ENCODE results near the gene TMEM98. TPM values are rescaled to one million over a fixed set of nuclear protein-coding genes. Genes with fewer than 3 reads are reported as not detected.
"Not testable (repeated sequence)": the region's sequence is repeated elsewhere in the genome, so short reads cannot be mapped to it uniquely, and the experiment has no call there.

Gene TMEM98
- total RNA-seq, result 56.6 and 138 TPM in 2 replicates

DNA sequence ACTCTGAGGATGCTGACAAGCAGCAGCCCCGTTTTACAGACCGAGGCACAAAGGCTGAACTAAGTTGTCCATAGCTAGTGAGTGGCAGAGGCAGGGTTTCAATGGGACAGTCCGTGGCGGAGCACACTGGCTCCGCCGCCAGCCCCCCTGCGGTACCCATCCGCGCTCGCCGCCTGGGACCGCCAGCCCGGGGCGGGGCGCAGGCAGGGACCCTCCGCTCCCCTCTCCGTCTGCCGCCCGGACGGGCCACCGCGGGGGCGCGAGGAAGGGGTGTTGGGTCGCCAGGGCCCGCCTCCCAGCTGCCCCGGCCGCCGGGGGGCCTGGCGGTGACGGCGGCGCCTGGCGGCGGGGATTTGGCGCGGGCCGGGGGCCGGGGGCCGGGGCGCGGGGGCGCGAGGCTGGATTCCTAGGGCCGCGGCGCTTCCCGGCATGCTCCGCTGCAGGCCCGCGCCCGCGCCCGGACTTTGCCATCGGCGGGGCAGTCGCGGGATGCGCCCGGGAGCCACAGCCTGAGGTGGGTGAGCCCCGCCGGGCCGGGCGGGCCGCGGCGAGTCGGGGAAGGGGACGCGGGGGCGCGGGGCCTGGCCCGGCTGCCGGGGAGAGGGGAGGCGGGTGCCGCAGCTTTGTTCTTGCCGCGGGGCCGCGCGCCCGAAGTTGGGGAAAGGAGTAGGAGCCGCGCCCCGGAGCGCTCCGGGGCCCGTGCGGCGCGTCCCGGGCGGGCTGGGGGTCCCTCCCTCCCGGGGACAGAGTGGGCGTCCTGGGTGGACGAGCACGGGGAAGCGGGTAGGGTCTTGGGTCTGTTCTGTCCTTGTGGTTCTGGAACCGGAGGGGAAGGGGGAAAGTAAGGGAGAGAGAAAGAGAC lies at the start of gene TMEM98:
Gene TMEM98, plus strand, starts transcription at position 430 of the 862 bp plus-strand sequence. CDS start 3,376 bp downstream, outside the sequence.
- peak in 1 of 2 donors; percentile 34 for DNase-seq (ENCODE audit: low read depth in 2 of 2)

GRCh38 chr17:32878211-32878610 lies 49.7 kb upstream of the TMEM98 start:
- no peak for DNase-seq (ENCODE audit: low read depth in 2 of 2)

DNA sequence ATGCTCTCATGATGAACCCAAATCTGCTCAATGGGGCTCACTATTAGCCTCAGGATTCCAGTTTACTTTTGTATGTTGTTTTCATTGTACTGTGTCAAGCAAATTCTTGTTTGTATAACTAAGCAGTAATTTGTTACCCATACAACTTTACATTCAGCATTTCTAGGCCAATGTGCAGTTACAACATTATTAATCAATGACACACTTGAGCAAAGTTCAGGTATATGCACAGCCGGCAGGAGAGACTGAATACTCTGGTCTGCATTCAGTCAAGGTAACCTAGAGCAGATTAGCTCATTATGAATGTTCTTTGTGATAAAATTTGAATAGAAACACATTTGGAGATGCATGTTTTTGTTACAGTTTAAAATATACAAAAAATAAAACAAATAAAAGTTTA lies 48.8 kb upstream of the TMEM98 start:
- no peak for DNase-seq (ENCODE audit: low read depth in 2 of 2)

- DNase-seq (ENCODE audit: low read depth in 2 of 2), result no peak
These were observed 47.1 kb upstream of the TMEM98 start for GRCh38 chr17:32880671-32881453.

GRCh38 chr17:32882029-32882428 lies 45.9 kb upstream of the TMEM98 start:
- DNase-seq (ENCODE audit: low read depth in 2 of 2), result no peak

DNA sequence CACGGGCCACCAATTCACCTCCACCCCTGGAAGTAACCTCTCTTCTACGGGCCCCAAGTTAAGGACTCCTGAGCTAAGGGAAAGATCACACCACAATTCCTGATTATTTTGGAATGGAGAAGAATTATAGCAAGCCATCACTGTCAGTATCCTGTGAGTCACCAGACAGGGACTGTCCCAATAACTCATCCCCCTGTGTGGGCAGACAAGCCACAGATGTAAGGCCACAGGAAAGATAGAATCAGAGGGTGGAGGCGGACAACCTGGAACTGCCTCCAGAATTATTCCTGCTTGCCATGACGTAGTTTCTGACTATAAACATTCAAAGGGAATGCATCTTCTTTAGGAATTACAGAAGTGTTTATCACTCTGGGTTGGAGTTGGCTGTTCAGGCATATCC lies 45.2 kb upstream of the TMEM98 start:
- peak; percentile 54 to 58 for DNase-seq (ENCODE audit: low read depth in 2 of 2)

DNA sequence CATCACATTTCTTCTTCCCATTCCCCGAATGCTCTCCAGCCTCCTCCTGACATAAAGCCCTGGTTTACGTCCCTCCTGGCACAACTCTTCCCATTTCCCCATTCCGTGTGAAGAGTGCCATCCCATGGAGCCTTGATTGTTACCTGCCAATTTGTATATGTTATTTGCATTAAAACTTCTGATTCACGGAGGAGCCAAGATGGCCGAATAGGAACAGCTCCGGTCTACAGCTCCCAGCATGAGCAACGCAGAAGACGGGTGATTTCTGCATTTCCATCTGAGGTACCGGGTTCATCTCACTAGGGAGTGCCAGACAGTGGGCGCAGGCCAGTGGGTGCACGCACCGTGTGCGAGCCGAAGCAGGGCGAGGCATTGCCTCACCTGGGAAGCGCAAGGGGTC lies 41.0 kb upstream of the TMEM98 start:
- DNase-seq (ENCODE audit: low read depth in 2 of 2), result not testable (repeated sequence)

GRCh38 chr17:32887410-32887809 lies 40.5 kb upstream of the TMEM98 start:
- DNase-seq (ENCODE audit: low read depth in 2 of 2), result not testable (repeated sequence)

- DNase-seq (ENCODE audit: low read depth in 2 of 2), result no peak
These were observed 33.7 kb upstream of the TMEM98 start for GRCh38 chr17:32894245-32894644.

DNA sequence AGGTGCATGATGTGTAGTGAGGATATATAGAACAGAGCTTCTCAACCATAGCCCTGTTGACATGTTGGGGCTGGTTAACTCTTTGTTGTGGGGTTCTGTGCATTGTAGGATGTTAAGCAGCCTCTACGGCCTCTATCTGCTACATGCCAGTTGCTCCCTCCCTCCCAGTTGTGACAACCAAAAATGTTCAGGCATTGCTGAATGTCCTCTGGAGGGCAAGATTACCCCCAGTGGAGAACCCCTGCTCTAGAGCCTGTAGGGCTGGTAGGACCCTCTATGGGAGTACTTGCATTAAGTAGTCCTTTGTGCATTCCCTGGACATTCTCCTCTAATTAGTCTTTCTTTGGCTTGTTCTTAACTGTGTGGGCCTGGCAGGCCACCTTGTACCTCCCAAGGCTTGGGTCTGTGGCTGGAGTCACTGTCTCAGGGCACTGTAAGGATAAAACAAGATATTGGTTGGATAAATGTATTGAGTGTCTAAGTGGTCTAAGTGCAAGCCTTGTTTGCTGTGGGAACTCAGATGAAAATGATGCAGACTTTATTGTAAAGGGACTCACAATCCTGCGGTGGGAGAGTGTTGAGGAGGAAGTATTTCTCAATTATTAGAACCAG lies 31.2 kb upstream of the TMEM98 start:
- no peak for DNase-seq (ENCODE audit: low read depth in 2 of 2)

DNA sequence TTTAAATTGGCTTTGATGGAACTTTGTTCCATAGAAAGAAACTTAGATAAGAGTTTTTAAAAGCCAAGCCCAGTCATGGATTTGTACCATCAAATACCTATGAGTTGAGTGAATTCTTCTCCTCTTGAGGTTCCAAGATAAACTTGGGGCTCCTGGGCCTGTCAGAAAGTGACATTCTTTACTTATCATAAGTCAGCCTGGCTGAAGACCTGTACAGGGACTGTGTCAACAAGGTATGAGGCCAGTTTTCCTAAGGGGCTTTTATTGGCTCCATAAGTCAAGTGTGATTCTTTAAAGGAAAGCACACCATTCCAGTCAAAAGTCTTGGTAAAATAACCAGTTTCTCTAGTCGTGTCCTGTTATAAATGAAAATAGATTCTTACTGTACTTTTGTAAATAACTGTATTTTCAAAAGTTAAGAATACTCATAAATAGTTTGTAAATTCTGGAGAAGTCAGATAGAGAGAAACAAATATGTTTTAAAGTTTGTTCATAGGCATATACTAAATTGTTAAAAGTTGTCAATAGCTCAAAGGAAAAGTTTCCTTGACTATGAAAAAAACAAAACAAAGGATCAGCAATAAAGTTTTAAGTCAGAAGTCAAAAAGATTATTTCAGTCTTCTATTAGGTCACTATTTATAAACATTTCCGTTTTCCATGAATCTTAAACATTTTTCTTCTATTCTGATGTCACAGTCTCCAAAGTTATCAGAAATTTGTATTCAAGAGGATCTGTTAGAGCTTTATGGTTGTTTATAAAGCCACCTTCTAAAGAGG lies 28.5 kb upstream of the TMEM98 start:
- DNase-seq (ENCODE audit: low read depth in 2 of 2), result no peak

GRCh38 chr17:32901743-32902142 lies 26.2 kb upstream of the TMEM98 start:
- DNase-seq (ENCODE audit: low read depth in 2 of 2), result no peak

DNA sequence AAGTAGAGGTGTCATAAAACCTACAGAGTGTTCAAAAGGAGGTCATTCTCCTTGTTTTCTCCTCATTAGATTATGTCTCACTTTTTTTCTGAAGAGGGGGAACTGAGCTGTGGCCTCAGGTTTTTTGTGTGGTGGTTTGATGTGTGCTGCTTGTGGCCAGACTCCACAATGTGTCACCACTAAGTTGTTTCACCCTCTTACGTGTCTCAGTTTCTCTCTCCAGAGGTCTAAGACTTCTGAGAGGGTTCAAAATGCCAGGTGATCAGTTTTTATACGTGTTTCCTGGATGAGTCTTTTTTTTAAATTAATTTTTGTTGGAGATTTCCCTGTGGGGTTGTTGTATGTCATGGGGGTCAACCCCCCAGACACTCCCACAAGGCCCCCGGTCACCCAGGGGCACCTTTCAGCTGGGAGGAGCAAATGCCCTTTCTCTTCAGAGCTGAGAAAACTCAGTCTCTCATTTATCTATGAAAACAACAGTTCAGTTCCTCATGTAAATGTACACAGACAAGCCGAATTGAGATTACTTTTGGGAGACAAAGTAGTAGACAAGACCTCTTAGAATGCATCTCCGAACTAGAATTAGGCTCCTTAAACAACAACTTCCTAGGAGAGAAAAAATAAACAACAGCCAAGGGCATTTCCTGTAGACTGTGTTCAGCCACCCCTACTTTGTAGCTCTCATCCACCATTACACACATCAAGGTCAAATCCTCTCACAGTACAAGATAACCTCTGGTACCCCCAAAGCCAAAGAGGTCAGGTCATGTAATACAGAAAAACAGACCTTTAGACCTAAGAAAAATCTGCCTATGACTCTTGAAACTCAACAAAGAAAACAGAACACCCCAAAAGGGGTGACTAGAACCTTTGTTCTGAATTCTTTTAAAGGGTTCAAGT lies 23.9 kb upstream of the TMEM98 start:
- no peak for DNase-seq (ENCODE audit: low read depth in 2 of 2)

DNA sequence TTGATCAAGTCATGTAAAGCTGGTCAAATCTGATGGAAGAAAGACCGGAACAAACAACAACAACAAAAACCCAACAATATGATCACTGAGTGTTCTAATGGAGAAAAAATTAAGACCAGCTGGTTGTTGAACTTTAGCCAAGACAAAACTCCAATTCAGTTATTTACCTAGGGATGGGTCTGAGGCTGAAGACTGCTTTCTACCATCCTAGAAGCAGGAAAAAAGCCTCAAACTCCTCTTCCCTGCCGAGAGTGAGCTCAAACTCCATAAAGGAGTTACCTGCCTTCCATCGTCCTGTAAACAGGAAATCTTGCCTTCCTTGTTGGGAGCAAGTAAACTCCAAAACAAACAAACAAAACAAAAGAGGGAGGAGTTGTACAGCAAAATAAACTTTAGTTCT lies 23.1 kb upstream of the TMEM98 start:
- no peak for DNase-seq (ENCODE audit: low read depth in 2 of 2)

GRCh38 chr17:32907583-32907982 lies 20.4 kb upstream of the TMEM98 start:
- DNase-seq (ENCODE audit: low read depth in 2 of 2), result no peak

DNA sequence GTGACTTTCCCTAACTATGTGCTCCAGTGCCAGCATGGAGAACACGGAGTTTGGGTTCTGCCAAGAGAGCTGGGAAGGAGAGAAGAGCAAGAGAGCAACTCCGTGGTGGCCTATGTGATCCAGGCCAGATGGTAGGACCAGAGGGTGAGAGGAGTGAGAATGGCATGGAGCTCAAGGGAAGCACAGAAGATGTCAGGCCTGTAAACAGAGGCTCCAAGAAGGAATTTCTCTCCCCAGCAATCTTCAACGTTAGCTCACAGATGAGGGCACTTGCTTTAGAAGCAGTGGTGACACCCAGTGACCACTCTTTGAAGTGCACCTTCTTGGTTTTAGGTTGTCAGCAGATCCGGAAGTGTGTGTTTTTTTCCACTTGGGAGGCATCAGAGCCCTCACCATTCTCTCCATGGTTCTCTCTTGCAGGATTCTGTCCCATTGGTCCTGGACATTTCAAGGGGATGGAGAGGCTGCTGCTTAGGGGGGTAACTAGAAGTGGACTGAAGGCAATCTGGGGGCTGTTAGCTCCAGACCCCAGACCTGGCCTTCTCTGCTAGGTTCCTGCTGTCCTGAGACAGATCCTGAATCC lies 18.1 kb upstream of the TMEM98 start:
- DNase-seq (ENCODE audit: low read depth in 2 of 2), result peak; percentile 78 to 84

- no peak for DNase-seq (ENCODE audit: low read depth in 2 of 2)
These were observed 17.2 kb upstream of the TMEM98 start for GRCh38 chr17:32910769-32911168.

- peak in 1 of 2 donors; percentile 33 for DNase-seq (ENCODE audit: low read depth in 2 of 2)
These were observed 15.6 kb upstream of the TMEM98 start for GRCh38 chr17:32912218-32912897.

DNA sequence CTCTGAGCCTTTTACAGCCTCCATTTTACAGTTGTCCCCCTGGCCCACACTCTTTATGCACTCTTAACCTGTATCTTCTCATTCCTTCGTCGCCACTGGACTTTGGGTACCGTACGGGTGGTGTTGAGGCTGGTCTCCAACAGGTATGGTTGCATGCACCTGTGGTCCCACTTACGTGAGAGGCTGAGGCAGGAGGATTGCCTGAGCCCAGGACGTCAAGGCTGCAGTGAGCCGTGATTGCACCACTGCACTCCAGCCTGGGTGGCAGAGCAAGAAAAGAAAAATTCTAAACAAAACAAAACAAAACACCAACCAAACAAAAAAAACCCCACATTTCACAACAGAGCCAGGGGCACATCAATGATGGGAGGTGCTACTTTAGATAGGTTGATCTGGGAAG lies 14.4 kb upstream of the TMEM98 start:
- no peak for DNase-seq (ENCODE audit: low read depth in 2 of 2)

All from dermis microvascular lymphatic vessel endothelial cell (primary cell).